Neural cell (in vitro differentiated cells): ENCODE results near the gene FZD10. TPM values are rescaled to one million over a fixed set of nuclear protein-coding genes. Genes with fewer than 3 reads are reported as not detected.

ENCODE experiments used
- H2AFZ ChIP-seq: fragments of 200-600, 300-800 bp; sonication (generic), shearing (Covaris generic); 2 replicates; pipeline ENCODE4 v1.6.0; 2014; ENCODE audit warnings: low read depth, mild to moderate bottlenecking, antibody characterized with exemption, low read length, moderate library complexity
- H3F3A ChIP-seq: fragments of 200-600 bp; shearing (Covaris generic); 2 replicates; pipeline ENCODE4 v1.6.1; 2016; ENCODE audit warnings: mild to moderate bottlenecking, moderate library complexity, mixed read lengths, antibody characterized with exemption, low read length; ENCODE audit not compliant: insufficient read depth, poor library complexity, severe bottlenecking
- H3K27ac ChIP-seq: fragments of 200-600, 300-800 bp; sonication (generic), shearing (Covaris generic); 2 replicates; pipeline ENCODE4 v1.5.1; 2014; ENCODE audit warnings: mild to moderate bottlenecking, low read length, moderate library complexity
- H3K27me3 ChIP-seq: fragments of 300-800, 200-600 bp; sonication (generic), shearing (Covaris generic); 2 replicates; pipeline ENCODE4 v1.6.0; 2014; ENCODE audit warnings: mild to moderate bottlenecking, low read depth, low read length, moderate library complexity; ENCODE audit not compliant: insufficient read depth
- H3K36me3 ChIP-seq: fragments of 300-800, 200-600 bp; sonication (generic), shearing (Covaris generic); 2 replicates; pipeline ENCODE4 v1.5.1; 2014; ENCODE audit warnings: mild to moderate bottlenecking, antibody characterized with exemption, low read length, moderate library complexity; ENCODE audit not compliant: insufficient read depth
- H3K4me2 ChIP-seq: fragments of 300-800, 200-600 bp; sonication (generic), shearing (Covaris generic); 2 replicates; pipeline ENCODE4 v1.6.0; 2014; ENCODE audit warnings: mild to moderate bottlenecking, low read length
- H3K4me3 ChIP-seq: fragments of 300-800, 200-600 bp; sonication (generic), shearing (Covaris generic); 2 replicates; pipeline ENCODE4 v1.5.1; 2014; ENCODE audit warnings: mild to moderate bottlenecking, low read length, moderate library complexity
- H3K79me2 ChIP-seq: fragments of 200-600 bp; shearing (Covaris generic); replicated peaks from 2 replicates; pipeline ENCODE4 v1.6.0; 2014; ENCODE audit warnings: mild to moderate bottlenecking, low read length, moderate library complexity; ENCODE audit not compliant: insufficient read depth
- H3K9ac ChIP-seq: fragments of 300-800, 200-600 bp; sonication (generic), shearing (Covaris generic); 2 replicates; pipeline ENCODE4 v1.6.1; 2016; ENCODE audit warnings: mild to moderate bottlenecking, low read length, mixed read lengths
- H3K9me2 ChIP-seq: fragments of 200-600 bp; shearing (Covaris generic); 2 replicates; pipeline ENCODE4 v1.6.1; 2016; ENCODE audit warnings: mild to moderate bottlenecking, low read length, mixed read lengths; ENCODE audit not compliant: insufficient read depth
- H3K9me3 ChIP-seq: fragments of 200-600, 300-800 bp; sonication (generic), shearing (Covaris generic); 2 replicates; pipeline ENCODE4 v1.6.1; 2016; ENCODE audit warnings: mild to moderate bottlenecking, mixed run types, low read length, moderate library complexity, mixed read lengths
- H4K20me1 ChIP-seq: fragments of 200-600 bp; shearing (Covaris generic); 2 replicates; pipeline ENCODE4 v1.6.1; 2016; ENCODE audit warnings: mild to moderate bottlenecking, mixed run types; ENCODE audit not compliant: insufficient read depth
- EP300 ChIP-seq: fragments of 450-650 bp; conservative IDR thresholded peaks from 2 replicates; pipeline ENCODE4 v1.6.1; 2014; ENCODE audit warnings: antibody characterized with exemption, mild to moderate bottlenecking, moderate library complexity; ENCODE audit not compliant: poor library complexity, severe bottlenecking
- EZH2 ChIP-seq: fragments of 200-600, 300-800 bp; shearing (Covaris generic), sonication (generic); IDR thresholded peaks from 2 replicates; pipeline ENCODE4 v1.6.1; 2014; ENCODE audit warnings: antibody characterized with exemption, low read length, borderline replicate concordance, mild to moderate bottlenecking; ENCODE audit not compliant: insufficient read depth, poor library complexity, severe bottlenecking
- MXI1 ChIP-seq: fragments of 450-650 bp; conservative IDR thresholded peaks from 2 replicates; pipeline ENCODE4 v1.6.1; 2014; ENCODE audit warnings: antibody characterized with exemption, mild to moderate bottlenecking; ENCODE audit not compliant: poor library complexity, severe bottlenecking
- POLR2AphosphoS5 ChIP-seq: IDR thresholded peaks from 2 replicates; pipeline ENCODE4 v1.6.1; 2012
- RAD21 ChIP-seq: fragments of 450-650 bp; conservative IDR thresholded peaks from 2 replicates; pipeline ENCODE4 v1.6.1; 2014; ENCODE audit warnings: antibody characterized with exemption, mild to moderate bottlenecking, moderate library complexity
- SMC3 ChIP-seq: fragments of 450-650 bp; conservative IDR thresholded peaks from 2 replicates; pipeline ENCODE4 v1.6.1; 2014; ENCODE audit warnings: antibody characterized with exemption, mild to moderate bottlenecking, moderate library complexity; ENCODE audit not compliant: poor library complexity
- TAF1 ChIP-seq: IDR thresholded peaks from 2 replicates; pipeline ENCODE4 v1.6.1; 2012; ENCODE audit warnings: low read depth
- polyA plus RNA-seq: library from polyadenylated mRNA; depleted of rRNA; stranded (reverse); fragments of >200 nt; gene quantifications from 2 replicates; pipeline ENCODE4 v1.2.3, GENCODE V29; 2014
- TF ChIP-seq, protein P1 (sequence below): fragments of 450-650 bp; IDR thresholded peaks from 2 replicates; pipeline ENCODE4 v1.5.1; 2014; ENCODE audit warnings: antibody characterized with exemption, mild to moderate bottlenecking, moderate library complexity; ENCODE audit not compliant: poor library complexity, severe bottlenecking
- TF ChIP-seq, protein P2 (sequence below): IDR thresholded peaks from 2 replicates; pipeline ENCODE4 v1.6.1; 2012; ENCODE audit warnings: borderline replicate concordance

Gene FZD10
- polyA plus RNA-seq, 1 donor from 2014 or later = not detected

DNA sequence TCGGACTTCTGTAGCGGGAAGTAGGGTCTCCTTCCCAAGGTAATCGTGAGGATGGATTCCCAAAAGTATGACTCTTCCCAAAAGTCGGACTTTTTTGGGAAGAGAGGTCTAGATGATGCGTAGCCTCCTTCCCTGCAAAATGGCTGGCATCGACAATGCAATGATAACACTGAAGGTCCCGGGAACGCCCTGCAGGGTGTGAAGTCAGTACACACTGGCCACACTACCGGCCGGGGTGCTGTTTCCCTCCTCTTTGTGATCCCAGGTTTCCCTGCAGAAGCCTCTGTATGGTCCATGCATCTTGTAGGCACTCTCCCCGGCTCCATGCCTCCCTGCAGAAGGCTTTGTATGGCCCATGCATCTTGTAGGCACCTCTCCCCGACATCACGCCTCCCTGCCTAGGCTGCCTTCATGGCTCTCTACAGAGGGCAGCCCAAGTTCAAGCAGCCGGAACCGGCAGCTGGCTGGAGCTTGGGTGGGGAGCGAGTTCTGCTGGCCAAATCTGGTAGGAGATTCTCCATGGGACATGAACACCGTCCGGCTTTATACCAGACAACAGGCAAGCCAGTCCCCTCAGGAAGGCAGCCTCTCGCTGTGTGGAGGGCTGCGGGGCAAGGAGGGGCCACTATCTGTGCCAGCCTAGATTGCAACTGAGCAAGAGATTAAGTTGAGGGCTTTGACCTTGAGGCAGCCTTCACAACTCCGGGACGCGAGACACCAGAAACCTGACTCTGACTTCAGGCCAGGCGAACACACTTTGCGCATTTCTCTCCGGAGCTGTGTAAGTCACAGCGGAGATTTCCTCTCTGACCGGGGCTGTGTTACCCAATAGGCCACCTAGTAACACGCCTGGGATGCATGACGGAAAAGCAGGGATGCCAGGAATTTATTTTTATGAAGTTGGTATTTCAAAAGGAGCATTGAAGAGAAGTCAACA, 23.5 kb downstream of the FZD10 start:
- Histone ChIP-seq H4K20me1 (no peaks in the 10 kb centered on the region), H3K9ac (no peak overlapping the region), H3K4me2 (no peak overlapping the region), H3K79me2 (no peaks in the 10 kb centered on the region), H3F3A (no peaks in the 10 kb centered on the region), H3K9me3 (peaks cover 5% of the 10 kb centered on the region), H3K27me3 (no peaks in the 10 kb centered on the region), H3K36me3 (no peaks in the 10 kb centered on the region), H3K9me2 (no peaks in the 10 kb centered on the region), H3K27ac (no peak overlapping the region), H3K4me3 (no peak overlapping the region), H2AFZ (no peak overlapping the region)
- TF ChIP-seq SMC3 (no peak), EZH2 (no peak), EP300 (no peak)

DNA sequence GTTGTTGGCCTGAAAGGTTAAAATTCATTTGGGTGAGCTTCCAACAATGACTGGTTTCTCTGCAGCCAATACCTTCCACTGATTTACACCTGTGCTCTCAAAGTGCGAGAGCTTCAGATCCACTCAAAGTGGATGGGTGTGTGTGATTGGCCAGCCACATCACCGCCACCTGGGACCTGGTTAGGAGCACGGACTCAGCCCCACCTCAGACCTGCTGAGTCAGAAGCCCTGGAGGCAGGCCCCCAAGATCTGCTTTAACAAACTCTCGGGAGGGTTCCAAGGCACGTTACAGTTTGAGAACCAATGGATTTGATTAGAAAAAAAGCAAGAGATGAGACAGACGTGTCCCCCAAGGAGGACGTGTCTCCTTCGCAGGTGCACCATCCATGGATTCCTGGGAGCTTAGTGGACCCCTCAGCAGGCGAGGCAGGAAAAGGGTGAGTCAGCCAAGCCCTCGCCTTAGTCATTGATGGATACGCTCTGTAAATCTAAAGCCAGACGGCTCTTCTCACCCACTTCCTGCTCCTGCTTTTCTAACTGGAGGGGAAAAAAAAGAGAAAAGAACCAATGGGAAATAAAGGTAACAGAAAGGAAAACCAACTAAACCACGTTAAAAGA, 24.5 kb downstream of the FZD10 start:
- peaks cover 4% of the 10 kb centered on the region for H3K9me3 ChIP-seq
- no peak overlapping the region for H3K4me3 ChIP-seq
- H3K27ac ChIP-seq = no peak overlapping the region
- H3K9me2 ChIP-seq = no peaks in the 10 kb centered on the region
- no peak overlapping the region for H3K9ac ChIP-seq
- TF ChIP-seq TAF1 = no peak
- no peak for TF ChIP-seq EP300
- TF ChIP-seq RAD21 = no peak
- TF ChIP-seq, protein P1, sequence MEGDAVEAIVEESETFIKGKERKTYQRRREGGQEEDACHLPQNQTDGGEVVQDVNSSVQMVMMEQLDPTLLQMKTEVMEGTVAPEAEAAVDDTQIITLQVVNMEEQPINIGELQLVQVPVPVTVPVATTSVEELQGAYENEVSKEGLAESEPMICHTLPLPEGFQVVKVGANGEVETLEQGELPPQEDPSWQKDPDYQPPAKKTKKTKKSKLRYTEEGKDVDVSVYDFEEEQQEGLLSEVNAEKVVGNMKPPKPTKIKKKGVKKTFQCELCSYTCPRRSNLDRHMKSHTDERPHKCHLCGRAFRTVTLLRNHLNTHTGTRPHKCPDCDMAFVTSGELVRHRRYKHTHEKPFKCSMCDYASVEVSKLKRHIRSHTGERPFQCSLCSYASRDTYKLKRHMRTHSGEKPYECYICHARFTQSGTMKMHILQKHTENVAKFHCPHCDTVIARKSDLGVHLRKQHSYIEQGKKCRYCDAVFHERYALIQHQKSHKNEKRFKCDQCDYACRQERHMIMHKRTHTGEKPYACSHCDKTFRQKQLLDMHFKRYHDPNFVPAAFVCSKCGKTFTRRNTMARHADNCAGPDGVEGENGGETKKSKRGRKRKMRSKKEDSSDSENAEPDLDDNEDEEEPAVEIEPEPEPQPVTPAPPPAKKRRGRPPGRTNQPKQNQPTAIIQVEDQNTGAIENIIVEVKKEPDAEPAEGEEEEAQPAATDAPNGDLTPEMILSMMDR = no peak
- TF ChIP-seq EZH2 = no peak
- TF ChIP-seq POLR2AphosphoS5 = no peak
- TF ChIP-seq, protein P2, sequence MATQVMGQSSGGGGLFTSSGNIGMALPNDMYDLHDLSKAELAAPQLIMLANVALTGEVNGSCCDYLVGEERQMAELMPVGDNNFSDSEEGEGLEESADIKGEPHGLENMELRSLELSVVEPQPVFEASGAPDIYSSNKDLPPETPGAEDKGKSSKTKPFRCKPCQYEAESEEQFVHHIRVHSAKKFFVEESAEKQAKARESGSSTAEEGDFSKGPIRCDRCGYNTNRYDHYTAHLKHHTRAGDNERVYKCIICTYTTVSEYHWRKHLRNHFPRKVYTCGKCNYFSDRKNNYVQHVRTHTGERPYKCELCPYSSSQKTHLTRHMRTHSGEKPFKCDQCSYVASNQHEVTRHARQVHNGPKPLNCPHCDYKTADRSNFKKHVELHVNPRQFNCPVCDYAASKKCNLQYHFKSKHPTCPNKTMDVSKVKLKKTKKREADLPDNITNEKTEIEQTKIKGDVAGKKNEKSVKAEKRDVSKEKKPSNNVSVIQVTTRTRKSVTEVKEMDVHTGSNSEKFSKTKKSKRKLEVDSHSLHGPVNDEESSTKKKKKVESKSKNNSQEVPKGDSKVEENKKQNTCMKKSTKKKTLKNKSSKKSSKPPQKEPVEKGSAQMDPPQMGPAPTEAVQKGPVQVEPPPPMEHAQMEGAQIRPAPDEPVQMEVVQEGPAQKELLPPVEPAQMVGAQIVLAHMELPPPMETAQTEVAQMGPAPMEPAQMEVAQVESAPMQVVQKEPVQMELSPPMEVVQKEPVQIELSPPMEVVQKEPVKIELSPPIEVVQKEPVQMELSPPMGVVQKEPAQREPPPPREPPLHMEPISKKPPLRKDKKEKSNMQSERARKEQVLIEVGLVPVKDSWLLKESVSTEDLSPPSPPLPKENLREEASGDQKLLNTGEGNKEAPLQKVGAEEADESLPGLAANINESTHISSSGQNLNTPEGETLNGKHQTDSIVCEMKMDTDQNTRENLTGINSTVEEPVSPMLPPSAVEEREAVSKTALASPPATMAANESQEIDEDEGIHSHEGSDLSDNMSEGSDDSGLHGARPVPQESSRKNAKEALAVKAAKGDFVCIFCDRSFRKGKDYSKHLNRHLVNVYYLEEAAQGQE = no peak
- TF ChIP-seq SMC3 = no peak
- TF ChIP-seq MXI1 = no peak
- H2AFZ ChIP-seq = no peak overlapping the region
- H3K4me2 ChIP-seq = no peak overlapping the region
- H3K36me3 ChIP-seq = no peaks in the 10 kb centered on the region
- H4K20me1 ChIP-seq = no peaks in the 10 kb centered on the region
- H3K27me3 ChIP-seq = no peaks in the 10 kb centered on the region
- no peaks in the 10 kb centered on the region for H3K79me2 ChIP-seq
- H3F3A ChIP-seq = no peaks in the 10 kb centered on the region
